ENCODE results near the gene PODXL2.
A peak's percentile ranks its signal among the peaks of the same experiment; 100 is the strongest.
"Not testable (repeated sequence)": the region's sequence is repeated elsewhere in the genome, so short reads cannot be mapped to it uniquely, and the experiment has no call there.

PODXL2 gene

DNA sequence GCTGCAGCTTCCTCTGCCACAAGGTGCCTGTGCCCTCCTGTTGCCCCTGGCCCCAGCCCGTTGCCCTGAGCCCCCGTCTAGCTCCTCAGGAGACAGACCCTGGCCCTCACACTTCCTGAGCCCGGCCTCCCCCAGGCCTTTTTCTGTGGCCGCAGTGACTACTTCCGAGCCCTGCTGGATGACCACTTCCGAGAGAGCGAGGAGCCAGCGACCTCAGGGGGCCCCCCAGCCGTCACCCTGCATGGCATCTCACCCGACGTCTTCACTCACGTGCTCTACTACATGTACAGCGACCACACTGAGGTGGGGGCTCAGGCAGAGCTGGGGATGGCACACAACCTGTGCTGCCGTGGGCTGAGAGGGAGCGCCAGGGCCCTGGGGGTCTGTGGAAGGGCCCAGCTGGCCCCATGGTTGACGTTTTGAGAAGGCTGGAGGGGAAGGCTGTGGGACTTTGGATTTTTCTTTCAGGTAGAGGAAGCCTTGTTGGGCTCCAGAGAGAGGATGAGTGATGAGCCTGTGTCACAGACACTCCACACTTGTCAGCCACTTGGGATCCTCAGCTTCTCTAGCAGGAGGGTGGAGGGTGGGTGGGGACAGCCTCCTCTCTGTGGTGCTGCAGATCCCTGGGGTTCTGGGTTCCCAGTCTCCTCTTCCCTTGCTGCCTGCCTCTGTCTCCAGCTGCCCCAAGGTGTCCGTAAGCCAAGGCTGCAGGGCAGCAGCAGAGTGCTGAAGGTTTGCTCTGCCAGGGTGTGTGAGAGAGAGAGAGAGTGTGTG, 48.7 kb downstream of the PODXL2 start:
- DNase-seq = no peak

DNA sequence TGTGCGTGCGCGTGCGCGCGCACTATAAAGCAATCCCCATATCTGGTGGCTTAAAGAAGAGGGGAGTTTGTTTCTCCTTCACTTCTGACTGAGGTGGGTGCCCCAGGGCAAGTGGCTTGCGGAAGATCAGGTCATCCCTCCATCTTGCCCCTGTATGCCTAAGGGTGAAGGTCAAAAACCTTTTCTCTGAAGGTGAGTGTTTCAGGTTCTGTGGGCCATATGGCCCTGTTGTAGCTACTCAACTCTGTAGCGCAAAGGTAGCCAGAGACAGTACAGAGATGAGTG, 49.3 kb downstream of the PODXL2 start:
- no peak for DNase-seq

DNA sequence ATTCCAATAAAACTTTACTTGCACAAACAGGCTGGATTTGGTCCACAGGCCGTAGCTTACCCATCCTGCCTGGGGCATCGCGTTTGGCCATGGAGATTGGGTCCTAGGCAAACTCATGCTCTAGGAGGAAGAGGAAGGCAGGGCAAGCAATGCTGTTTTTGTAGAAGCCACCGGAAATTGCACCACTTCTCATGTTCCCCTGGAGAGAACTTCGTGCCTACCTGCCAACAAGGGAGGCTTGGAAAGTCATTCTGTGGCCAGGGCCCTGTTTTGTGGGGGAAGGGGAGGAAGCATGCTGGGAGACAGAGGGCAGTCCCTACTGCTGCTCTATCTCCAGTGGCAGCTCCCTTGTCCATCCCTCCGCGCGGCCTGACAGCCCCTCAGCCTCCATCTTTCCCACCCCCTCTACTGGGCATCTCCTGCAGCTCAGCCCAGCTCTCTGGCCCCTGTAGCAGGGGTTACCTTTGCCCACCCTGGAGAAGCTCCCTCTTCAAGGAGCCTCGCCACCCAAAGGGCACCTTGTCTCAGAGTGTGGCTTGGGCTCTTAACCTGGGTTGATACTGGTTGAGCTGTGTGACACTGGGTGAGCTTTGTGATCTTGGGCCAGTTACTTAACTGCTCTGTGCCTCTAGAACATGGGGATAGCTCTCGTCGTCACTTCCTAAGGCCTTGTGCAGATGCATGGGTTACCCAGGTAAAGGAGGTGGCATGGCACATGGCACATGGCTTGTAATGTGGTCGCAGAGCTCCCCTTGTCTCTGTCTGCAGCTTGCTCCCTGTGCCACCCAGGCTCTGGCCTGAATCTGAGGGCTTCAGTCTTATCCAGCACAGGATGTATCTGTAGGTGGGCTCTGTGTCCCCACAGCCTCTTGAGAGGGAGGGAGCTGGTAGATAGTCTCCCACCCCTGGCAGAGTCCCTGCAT, 49.9 kb downstream of the PODXL2 start:
- no peak for DNase-seq

DNA sequence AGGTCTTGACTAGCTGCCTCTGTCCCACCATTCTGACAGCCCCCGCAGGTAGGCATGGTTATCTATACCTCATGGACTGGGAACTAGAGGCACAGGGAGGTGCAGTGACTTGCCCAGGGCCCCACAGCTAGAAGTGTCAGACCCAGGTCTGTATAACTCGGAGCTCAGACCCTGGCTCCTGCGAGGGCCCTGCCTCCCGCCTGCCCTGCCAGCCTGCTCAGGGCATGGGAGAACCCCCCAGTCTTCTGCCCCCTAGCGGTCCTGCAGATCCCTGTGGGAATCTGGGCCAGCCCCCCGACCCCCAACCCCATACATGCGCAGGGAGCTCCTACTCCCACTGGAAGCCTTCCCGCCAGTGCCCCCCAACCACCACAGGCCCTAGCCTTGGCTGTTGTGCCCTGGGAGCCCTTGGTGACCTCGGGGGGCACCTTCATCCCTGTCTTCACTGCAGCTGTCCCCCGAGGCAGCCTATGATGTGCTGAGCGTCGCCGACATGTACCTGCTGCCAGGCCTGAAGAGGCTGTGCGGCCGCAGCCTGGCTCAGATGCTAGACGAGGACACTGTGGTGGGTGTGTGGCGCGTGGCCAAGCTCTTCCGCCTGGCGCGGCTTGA, 50.7 kb downstream of the PODXL2 start:
- DNase-seq = no peak

DNA sequence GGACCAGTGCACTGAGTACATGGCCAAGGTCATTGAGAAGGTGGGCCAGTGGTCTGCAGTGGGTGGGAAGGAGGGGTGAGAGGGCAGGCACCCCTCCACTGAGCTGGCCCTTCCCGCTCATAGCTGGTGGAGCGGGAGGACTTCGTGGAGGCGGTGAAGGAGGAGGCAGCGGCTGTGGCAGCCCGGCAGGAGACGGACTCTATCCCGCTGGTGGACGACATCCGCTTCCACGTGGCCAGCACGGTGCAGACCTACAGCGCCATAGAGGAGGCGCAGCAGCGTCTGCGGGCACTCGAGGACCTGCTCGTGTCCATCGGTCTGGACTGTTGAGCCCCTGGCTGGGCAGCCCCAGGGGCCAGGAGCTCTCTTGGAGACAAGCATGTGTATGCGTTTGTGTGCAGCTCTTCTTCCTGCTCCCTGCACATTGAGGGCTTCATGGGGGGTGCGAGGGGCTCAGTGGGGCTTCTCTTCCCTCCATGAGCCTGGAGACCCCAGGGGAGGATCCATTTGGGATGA, 51.2 kb downstream of the PODXL2 start:
- DNase-seq = no peak

DNA sequence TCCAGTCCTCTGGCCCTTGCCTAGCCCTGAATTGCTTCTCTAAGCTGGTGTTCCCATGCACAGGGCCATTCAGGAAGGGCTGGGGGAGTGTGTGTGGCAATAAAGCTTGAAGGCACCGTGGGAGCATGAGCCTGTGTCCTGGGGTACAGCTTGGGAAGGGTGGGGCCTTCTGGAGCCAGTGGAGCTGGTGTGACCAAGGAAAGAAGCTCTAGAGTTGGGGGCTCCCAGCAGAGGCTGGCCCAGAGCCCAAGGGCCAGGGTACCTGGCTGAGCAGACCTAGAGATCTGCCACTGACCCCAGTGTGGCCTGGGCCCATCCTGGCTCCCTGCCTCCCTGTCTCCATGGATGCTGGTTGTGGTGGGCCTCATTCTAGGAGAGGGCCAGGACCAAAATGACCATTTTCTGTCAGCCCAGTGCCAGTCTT, 51.8 kb downstream of the PODXL2 start:
- DNase-seq = no peak

DNA sequence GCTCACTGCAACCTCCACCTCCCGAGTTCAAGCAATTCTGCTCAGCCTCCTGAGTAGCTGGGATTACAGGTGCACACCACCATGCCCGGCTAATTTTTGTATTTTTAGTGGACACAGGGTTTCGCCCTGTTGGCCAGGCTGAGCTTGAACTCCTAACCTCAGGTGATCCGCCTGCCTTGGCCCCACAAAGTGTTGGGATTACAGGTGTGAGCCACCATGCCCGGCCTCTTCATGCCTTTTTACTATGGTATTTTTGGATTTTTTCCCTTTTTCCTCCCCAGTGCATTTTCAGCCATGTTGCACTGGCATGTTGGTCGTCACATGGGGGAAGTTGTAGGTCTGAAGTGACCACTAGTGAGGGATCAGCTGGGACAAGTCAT, 53.2 kb downstream of the PODXL2 start:
- DNase-seq = not testable (repeated sequence)

DNA sequence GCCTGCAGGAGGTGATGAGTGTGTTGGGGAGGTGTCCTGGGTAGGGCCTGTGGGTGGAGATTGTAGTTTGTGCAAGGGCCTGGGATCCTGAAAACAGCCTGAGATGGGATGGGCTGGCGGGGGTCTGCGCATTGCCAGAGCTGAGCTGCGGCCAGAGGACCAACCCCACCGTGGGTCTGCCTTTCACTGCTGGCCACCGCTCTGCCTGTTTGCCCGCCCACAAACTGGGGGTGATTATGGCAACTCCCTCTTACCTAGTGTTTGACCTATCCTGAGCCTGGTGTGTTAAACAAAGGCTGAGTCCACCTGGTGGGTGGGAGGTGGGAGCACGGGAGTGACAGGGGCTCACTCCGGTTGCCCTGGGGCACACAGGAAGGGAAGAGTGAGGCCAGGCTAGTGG, 53.6 kb downstream of the PODXL2 start:
- DNase-seq = no peak

DNA sequence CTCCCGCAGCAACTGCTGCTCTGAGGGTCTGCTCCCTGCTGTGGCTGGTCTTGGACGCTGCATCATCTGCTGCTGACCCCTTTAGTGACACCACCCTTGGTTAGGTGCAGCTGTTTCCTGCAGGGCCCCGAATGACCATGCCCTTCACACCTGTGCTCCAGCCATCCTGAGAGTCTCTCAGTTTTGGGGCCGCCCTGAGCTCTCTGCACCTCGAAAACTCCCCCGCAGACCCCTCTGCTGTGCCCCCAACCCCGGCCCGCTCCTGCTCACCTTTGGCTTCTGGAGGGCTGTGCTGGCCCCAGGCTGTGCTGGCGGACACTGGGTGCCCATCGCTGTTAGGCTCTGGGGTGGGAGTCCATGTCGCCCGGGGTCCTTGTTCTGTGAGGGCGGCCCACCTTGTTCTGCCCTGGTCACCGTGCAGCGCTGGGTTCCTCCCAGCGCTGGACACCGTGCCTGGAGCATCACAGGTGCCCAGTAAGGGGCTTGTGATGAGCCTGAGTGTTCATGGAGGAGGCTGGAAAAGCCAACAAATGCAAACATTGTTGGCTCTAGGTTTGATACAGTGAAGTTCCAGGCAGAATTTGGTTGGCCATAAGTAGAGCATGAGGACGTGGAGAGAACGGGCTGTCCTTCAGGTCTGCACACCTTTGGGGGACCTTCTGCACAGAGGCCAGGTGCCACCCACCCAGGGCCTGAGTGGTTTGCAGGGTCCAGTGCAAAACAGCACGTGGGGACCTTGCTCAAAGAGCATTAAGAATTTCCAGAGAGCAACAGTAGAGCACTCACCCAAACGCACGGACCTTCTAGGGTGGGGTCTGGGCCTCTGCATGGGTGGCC, 56.1 kb downstream of the PODXL2 start:
- no peak for DNase-seq

DNA sequence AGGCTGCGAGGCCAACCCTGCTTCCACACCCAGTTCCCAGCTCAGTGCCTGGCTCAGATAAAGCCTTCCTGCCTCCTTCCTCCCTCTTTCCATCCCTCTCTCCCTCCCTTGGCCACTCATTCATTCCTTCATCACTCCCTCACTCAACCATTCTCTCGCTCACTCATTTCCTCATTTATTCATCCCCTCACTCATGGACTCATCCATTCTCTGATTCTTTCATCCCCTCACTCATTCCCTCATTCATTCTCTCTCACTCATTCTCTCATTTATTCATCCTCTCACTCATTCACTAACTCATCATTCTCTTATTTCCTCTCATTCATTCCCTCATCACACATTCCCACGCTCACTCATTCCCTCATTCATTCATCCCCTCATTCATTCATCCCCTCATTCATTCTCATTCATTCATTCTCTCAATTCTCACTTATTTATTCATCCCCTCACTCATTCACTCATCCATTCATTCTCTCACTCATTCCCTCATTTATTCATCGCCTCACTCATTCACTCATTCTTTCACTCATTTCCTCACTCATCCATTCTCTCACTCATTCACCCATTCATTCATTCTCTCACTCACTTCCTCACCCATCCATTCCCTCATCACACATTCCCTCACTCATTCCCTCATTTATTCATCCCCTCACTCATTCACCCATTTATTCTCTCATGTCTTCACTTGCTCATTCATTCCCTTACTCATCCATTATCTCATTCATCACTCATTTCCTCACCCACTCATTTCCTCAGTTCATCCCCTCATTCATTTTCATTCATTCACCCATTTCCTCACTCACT, 56.9 kb downstream of the PODXL2 start:
- DNase-seq = no peak

DNA sequence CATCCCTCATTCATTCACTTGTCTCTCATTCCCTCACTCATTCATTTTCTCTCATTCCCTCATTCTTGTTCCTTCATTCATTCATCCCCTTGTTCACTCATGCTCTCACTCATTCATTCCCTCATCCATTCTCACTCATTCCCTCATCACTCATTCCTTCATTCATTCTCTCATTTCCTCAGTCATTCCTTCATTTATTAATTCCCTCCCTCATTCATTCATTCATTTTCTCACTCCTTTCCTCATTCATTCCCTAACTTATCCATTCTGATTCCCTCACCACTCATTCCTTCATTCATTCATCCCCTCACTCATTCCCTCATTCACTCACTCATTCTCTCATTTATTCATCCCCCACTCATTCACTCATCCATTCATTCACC, 57.5 kb downstream of the PODXL2 start:
- no peak for DNase-seq

DNA sequence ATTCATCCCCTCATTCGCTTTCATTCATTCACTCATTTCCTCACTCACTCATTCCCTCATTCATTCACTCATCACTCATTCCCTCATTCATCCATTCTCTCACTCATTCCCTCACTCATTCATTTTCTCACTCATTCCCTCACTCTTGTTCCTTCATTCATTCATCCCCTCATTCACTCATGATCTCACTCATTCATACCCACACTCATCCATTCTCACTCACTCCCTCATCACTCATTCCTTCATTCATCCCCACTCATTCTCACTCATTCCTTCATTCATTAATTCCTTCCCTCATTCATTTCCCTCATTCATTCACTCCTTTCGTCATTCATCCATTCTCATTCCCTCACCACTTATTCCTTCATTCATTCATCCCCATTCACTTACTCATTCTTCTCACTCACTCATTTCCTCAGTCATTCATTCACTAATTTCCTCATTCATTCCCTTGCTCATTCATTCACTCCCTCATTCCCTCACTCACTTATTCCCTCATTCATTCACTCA, 58.3 kb downstream of the PODXL2 start:
- DNase-seq = no peak

DNA sequence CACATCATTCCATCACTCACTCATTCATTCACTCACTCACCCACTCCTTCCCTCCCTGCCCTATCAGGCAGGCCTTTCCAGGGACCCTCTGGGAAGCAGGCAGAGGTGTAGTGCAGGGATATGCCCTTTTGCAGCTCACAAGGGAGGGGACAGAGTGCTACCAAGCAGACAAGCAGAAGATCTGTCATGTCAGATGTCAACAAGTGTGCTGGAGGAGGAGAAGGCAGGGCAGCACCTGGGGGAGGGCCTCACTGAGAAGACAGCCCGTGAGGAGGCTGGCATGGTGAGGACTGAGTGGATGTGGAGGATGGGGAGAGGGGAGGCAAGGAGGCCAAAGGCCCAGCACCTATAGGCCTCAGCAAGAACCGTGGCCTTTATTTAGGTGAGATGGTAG, 59.0 kb downstream of the PODXL2 start:
- no peak for DNase-seq

DNA sequence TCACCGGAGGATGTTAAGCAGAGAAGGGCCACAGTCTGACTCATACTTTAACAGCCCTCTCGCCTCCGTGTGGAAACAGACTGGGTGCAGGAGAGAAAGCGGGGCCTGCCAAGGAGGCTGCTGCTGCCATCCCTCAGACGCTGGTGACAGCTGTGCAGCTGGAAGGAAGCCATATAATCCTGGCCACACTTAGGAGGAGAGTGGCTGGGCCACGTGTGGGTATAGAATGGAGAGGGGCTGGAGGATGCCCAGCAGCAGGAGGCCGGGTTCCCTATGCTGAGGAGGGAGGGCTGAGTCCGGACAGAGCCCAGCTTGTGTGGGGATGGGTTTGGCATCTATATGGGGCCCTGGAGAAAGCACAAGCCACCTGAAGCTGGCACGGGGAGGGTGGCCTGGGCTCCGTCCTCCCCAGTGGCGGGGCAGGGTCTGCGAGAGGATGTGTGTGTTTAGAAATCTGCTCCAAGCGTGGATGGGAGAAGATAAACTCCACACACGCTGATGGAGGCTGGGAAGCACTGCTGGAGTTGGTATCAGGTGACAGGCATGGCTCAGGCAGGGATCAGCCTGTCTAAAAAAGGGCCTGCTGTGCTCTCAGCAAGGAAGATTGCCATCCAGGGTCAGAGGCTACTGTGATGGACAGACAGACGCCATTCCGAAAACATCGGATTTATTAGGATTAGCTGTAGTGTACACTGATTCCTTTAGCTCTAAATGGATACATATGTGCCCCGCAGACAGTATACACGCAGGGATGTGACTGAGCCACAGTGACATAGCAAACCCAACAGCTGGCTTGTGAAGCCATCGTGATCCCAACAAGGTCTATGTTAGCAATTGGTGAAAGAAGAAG, 59.7 kb downstream of the PODXL2 start:
- DNase-seq = no peak

DNA sequence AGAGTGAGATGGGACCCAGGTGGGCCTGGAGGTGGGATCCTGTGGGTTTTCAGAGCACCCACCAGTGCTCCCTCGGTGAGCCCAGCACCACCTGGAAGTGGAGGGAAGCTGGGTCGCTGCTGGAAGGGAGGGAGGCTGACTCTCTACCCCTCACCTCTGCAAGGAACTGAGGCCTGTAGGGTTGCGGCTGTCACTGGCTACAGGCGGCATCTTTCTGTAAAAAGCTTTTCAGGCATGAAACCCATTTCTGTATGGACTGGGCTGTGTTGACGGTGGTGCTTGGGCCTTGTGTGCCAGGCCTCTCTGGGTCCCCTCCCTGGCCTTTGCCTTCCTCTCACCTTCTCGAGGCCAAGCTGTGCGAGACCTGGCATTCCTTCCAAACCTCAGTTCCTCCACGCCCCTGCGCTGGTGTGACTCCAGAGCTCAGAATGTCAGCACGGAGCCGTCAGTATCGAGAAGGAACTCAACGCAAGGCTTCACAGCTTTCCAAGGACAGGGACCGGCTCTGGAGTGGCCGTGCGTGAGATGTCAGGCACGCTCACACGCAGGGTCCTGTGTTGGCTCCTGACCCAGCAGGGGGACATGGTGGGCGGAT, 60.4 kb downstream of the PODXL2 start:
- no peak for DNase-seq

DNA sequence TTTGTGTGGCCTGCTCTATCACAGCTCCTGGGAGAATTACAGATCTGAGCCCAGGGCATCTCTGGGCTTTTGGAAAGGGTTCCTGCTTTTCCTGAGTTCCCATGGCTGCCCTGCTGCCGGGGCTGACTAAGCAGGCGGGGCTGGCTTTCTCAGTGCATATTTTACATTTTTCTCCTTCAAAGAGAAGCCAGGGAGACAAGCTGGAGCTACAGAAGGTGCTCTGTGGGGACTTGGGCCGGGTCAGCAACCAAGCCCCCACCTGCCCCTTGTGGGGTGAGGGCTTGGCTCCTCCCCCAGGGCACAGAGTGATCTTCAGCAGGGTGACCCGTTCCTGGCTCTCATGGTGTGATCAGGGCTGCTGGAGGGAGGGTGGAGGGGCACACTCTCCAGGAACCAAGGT, 61.1 kb downstream of the PODXL2 start:
- peak; percentile 21 for DNase-seq

DNA sequence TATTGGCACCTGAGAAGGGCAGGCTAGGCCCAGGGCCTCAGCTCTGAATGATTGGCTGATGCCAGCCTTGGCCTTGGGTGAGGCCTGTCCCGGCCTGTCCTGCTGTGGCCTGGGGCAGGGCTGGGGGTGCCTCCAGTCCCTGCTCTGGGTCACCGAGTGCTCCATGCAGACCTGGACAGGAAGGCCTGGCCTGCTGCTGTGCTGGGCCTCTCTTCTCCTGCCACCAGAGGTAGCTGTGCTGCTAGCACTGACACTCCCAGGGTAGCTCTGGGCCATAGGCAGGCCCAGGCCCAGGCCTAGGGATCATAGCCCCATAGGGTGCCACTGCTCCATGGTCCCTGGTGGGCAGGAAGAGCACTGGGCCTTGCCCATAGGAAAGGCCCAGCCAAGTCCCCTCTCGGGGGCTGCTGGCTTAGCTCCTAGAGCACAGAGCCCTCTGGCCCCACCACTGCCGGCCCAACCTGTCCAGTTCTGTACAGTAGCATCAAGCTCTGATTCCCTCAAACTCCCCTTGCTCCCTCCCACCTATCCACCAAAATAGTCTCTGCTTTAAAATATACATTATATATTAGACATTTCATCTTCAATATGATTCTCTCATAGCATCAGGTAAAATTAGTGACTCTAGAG, 62.0 kb downstream of the PODXL2 start:
- DNase-seq = peak; percentile 38

DNA sequence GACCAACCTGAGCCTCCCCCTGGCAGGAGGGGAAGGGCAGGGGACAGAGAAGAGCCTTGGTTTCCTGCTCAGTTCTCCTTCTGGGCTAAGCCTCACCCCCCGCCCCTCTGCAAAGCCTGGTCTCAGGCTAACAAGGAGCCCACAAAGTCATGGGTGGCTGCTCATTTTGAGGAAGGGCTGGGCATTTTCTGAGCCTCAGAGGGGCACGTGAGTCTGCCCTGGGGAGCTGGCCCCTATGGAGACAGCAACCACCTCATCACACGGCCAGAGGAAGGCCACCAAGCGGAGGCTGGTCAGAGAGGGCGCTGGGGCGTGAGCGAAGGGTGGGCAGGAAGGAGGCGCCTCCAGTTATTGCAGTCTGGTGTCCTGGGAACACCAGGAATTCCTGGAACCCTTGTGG, 62.5 kb downstream of the PODXL2 start:
- no peak for DNase-seq

DNA sequence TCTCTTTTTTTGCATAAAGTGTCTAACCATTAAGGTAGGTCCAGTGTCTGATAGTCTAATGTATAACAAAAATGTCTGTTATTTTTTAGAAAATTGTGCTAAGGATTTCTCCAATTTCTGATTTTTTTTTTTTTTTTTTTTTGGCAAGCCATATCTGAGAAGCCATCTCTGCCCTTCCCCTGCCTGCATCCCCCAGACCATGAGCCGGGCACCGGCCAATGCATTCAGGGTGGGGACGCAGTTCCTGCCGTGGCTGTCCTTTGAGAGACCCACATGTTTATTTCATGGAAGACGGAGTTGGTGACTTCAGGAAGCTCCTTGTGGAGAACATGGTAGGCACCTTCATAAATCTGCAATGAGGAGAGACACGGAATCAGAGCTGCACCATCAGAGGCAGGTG, 63.0 kb downstream of the PODXL2 start:
- no peak for DNase-seq

Data from kidney glomerular epithelial cell (primary cell).